Transverse colon (tissue), 3 donors: ENCODE results near the gene GPX4.

Experiments used
- EP300 ChIP-seq: sonication (generic); formaldehyde crosslinking; IDR thresholded peaks from one replicate; pipeline ENCODE4 v1.6.1; 2017; ENCODE audit warnings: antibody characterized with exemption, low read depth
- POLR2A ChIP-seq: fragments of 450-650 bp; IDR thresholded peaks from one replicate; pipeline ENCODE4 v1.6.1; 2016; ENCODE audit warnings: antibody characterized with exemption, mild to moderate bottlenecking, moderate library complexity
- POLR2AphosphoS5 ChIP-seq, 3 donors: sonication (generic); formaldehyde crosslinking; IDR thresholded peaks; one replicate each; pipeline ENCODE4 v1.6.1; 2016; ENCODE audit warnings: antibody characterized with exemption in 3 of 3

GRCh38 chr19:1116726-1117581 lies 13.2 kb downstream of the GPX4 start:
- no peak for TF ChIP-seq POLR2AphosphoS5 (IDR thresholded peaks at IDR 0.05)
- TF ChIP-seq POLR2A = no peak
- no peak for TF ChIP-seq EP300
